ENCODE data around the gene IRAK1. TPM values are rescaled to one million over a fixed set of nuclear protein-coding genes. Genes with fewer than 3 reads are reported as not detected.

IRAK1 gene
- total RNA-seq, 1 donor from 2014 or later, result 105 TPM

GRCh38 chrX:154039577-154039976, 19.9 kb upstream of the IRAK1 start:
- no peak overlapping the region for H3K27ac ChIP-seq
- H3K4me3 ChIP-seq, result no peak overlapping the region
- intact Hi-C loops (cut with DNase I), result no loop called here
- no peaks in the 10 kb centered on the region for H3K36me3 ChIP-seq
- peaks cover 0 to 9% of the 10 kb centered on the region in 2 donors for H3K4me1 ChIP-seq
- DNase-seq (ENCODE audit: low spot score in 2 of 2), result no peak
- no peak for TF ChIP-seq CTCF (IDR thresholded peaks at IDR 0.05)
- no peaks in the 10 kb centered on the region for H3K27me3 ChIP-seq
- H3K9me3 ChIP-seq, result no peaks in the 10 kb centered on the region

DNA sequence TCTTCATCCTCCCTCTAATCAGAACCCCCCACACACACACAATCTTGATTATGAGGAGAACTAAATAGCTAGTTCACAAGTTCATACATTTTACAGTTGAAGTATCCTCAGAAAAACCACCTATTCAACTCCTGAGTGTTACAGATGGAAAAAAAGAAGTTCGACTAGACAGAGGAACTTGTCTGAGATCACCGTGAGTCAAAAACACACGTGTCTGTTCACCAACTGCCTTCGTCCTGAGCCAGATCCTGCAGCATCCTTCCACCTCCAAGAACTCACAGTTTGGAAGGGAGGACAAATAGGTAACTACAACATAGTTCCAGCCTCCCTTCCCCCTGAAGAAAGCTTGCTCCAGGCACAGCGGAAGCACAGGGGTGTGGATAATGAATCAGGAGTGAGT, 19.0 kb upstream of the IRAK1 start:
- Histone ChIP-seq H3K4me1 (peaks cover 0 to 9% of the 10 kb centered on the region in 2 donors), H3K27me3 (no peaks in the 10 kb centered on the region), H3K4me3 (no peak overlapping the region), H3K9me3 (no peaks in the 10 kb centered on the region), H3K27ac (no peak overlapping the region), H3K36me3 (no peaks in the 10 kb centered on the region)
- intact Hi-C loops (cut with DNase I), result no loop called here
- DNase-seq (ENCODE audit: low spot score in 2 of 2), result no peak
- no peak for TF ChIP-seq CTCF (IDR thresholded peaks at IDR 0.05)

DNA sequence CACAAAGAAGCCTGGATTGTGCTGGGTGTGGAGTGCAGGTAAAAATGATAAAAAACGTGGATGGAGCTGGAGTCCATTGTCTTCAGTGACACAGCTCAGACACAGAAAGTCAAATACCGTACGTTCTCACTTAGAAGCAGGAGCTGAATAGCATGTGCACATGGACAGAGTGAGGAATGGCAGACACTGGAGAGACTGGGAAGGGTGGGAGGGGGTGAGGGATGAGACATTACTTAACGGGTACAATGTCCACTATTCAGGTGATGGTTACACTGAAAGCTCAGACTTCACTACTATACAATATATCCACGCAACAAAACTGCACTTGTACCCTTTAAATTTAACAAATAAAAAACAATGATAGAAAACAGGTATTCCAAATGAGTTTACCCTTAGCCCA, 18.1 kb upstream of the IRAK1 start:
- Histone ChIP-seq H3K27ac (no peak overlapping the region), H3K27me3 (no peaks in the 10 kb centered on the region), H3K4me1 (peaks cover 0 to 7% of the 10 kb centered on the region in 2 donors), H3K9me3 (no peaks in the 10 kb centered on the region), H3K36me3 (no peaks in the 10 kb centered on the region), H3K4me3 (no peak overlapping the region)
- DNase-seq (ENCODE audit: low spot score in 2 of 2), result no peak
- intact Hi-C loops (cut with DNase I), result no loop called here
- TF ChIP-seq CTCF (IDR thresholded peaks at IDR 0.05), result no peak

GRCh38 chrX:154036513-154036912, 16.8 kb upstream of the IRAK1 start:
- Histone ChIP-seq H3K27me3 (no peaks in the 10 kb centered on the region), H3K9me3 (no peaks in the 10 kb centered on the region), H3K36me3 (peaks cover 6 to 7% of the 10 kb centered on the region in 2 donors), H3K4me3 (no peak overlapping the region), H3K4me1 (peaks cover 0 to 2% of the 10 kb centered on the region in 2 donors), H3K27ac (no peak overlapping the region)
- no peak for TF ChIP-seq CTCF (IDR thresholded peaks at IDR 0.05)
- intact Hi-C loops (cut with DNase I), result no loop called here
- DNase-seq (ENCODE audit: low spot score in 2 of 2), result no peak

GRCh38 chrX:154033848-154034247, 14.1 kb upstream of the IRAK1 start:
- intact Hi-C loops (cut with DNase I), result no loop called here
- no peaks in the 10 kb centered on the region for H3K9me3 ChIP-seq

More at GRCh38 chrX:154033848-154034247, 14.1 kb upstream of the IRAK1 start:
- no peak for DNase-seq (ENCODE audit: low spot score in 2 of 2)
- Histone ChIP-seq H3K4me3 (no peak overlapping the region), H3K36me3 (peaks cover 28 to 30% of the 10 kb centered on the region in 2 donors), H3K4me1 (no peaks in the 10 kb centered on the region), H3K27me3 (no peaks in the 10 kb centered on the region), H3K27ac (no peak overlapping the region)
- no peak for TF ChIP-seq CTCF (IDR thresholded peaks at IDR 0.05)

Measured in ascending aorta (tissue), 2 donors.